Rectal smooth muscle tissue (tissue), 1 donor: ENCODE results near the gene AGO1.

ENCODE experiments used
- H3K27ac ChIP-seq: one replicate; pipeline ENCODE4 v1.7.0; 2013; ENCODE audit warnings: low read depth, low read length, inconsistent platforms
- H3K27me3 ChIP-seq: one replicate; pipeline ENCODE4 v1.7.0; 2013; ENCODE audit warnings: low read length; ENCODE audit not compliant: control insufficient read depth, insufficient read depth
- H3K36me3 ChIP-seq: one replicate; pipeline ENCODE4 v1.7.0; 2013; ENCODE audit warnings: low read length; ENCODE audit not compliant: control insufficient read depth, insufficient read depth
- H3K4me1 ChIP-seq: one replicate; pipeline ENCODE4 v1.7.0; 2013; ENCODE audit warnings: low read length; ENCODE audit not compliant: control insufficient read depth, insufficient read depth
- H3K4me3 ChIP-seq: one replicate; pipeline ENCODE4 v1.7.0; 2013; ENCODE audit warnings: low read length
- H3K9ac ChIP-seq: one replicate; pipeline ENCODE4 v1.7.0; 2013; ENCODE audit warnings: low read length

AGO1 gene

GRCh38 chr1:35894183-35894582 is 11.2 kb downstream of the AGO1 start:
- Histone ChIP-seq H3K36me3 (peaks cover 15% of the 10 kb centered on the region), H3K4me1 (no peaks in the 10 kb centered on the region), H3K27ac (no peak overlapping the region), H3K9ac (no peak overlapping the region), H3K4me3 (no peak overlapping the region), H3K27me3 (no peaks in the 10 kb centered on the region)

GRCh38 chr1:35894656-35895055 is 11.6 kb downstream of the AGO1 start:
- H3K4me1 ChIP-seq, result no peaks in the 10 kb centered on the region
- H3K36me3 ChIP-seq, result peaks cover 15% of the 10 kb centered on the region
- no peak overlapping the region for H3K4me3 ChIP-seq
- no peaks in the 10 kb centered on the region for H3K27me3 ChIP-seq
- H3K9ac ChIP-seq, result no peak overlapping the region
- H3K27ac ChIP-seq, result no peak overlapping the region

GRCh38 chr1:35899941-35900340 is 16.9 kb downstream of the AGO1 start:
- H3K27ac ChIP-seq, result no peak overlapping the region
- H3K36me3 ChIP-seq, result peaks cover 15% of the 10 kb centered on the region
- H3K4me3 ChIP-seq, result no peak overlapping the region
- no peaks in the 10 kb centered on the region for H3K4me1 ChIP-seq
- no peaks in the 10 kb centered on the region for H3K27me3 ChIP-seq
- no peak overlapping the region for H3K9ac ChIP-seq

GRCh38 chr1:35901235-35901634 is 18.2 kb downstream of the AGO1 start:
- no peaks in the 10 kb centered on the region for H3K27me3 ChIP-seq
- no peaks in the 10 kb centered on the region for H3K4me1 ChIP-seq
- H3K36me3 ChIP-seq, result peaks cover 12% of the 10 kb centered on the region
- H3K4me3 ChIP-seq, result no peak overlapping the region
- no peak overlapping the region for H3K9ac ChIP-seq
- no peak overlapping the region for H3K27ac ChIP-seq

GRCh38 chr1:35902671-35903070 is 19.7 kb downstream of the AGO1 start:
- Histone ChIP-seq H3K4me3 (no peak overlapping the region), H3K9ac (no peak overlapping the region), H3K4me1 (no peaks in the 10 kb centered on the region), H3K27ac (no peak overlapping the region), H3K27me3 (no peaks in the 10 kb centered on the region), H3K36me3 (peaks cover 20% of the 10 kb centered on the region)

- no peak overlapping the region for H3K27ac ChIP-seq
- H3K9ac ChIP-seq, result no peak overlapping the region
- no peak overlapping the region for H3K4me3 ChIP-seq
- no peaks in the 10 kb centered on the region for H3K27me3 ChIP-seq
- peaks cover 46% of the 10 kb centered on the region for H3K36me3 ChIP-seq
- H3K4me1 ChIP-seq, result no peaks in the 10 kb centered on the region
These were observed 31.7 kb downstream of the AGO1 start for GRCh38 chr1:35914717-35915116.

GRCh38 chr1:35915693-35916092 is 32.7 kb downstream of the AGO1 start:
- H3K9ac ChIP-seq, result no peak overlapping the region
- H3K4me1 ChIP-seq, result no peaks in the 10 kb centered on the region
- H3K27me3 ChIP-seq, result no peaks in the 10 kb centered on the region
- H3K27ac ChIP-seq, result no peak overlapping the region
- peaks cover 47% of the 10 kb centered on the region for H3K36me3 ChIP-seq
- H3K4me3 ChIP-seq, result no peak overlapping the region

- Histone ChIP-seq H3K4me3 (no peak overlapping the region), H3K36me3 (peaks cover 14% of the 10 kb centered on the region), H3K27ac (no peak overlapping the region), H3K27me3 (no peaks in the 10 kb centered on the region), H3K4me1 (no peaks in the 10 kb centered on the region), H3K9ac (no peak overlapping the region)
These were observed 40.8 kb downstream of the AGO1 start for GRCh38 chr1:35923791-35924221.

GRCh38 chr1:35924838-35925237 is 41.8 kb downstream of the AGO1 start:
- no peak overlapping the region for H3K4me3 ChIP-seq
- no peak overlapping the region for H3K9ac ChIP-seq
- no peak overlapping the region for H3K27ac ChIP-seq
- H3K36me3 ChIP-seq, result peaks cover 7% of the 10 kb centered on the region
- no peaks in the 10 kb centered on the region for H3K27me3 ChIP-seq
- no peaks in the 10 kb centered on the region for H3K4me1 ChIP-seq

- H3K27me3 ChIP-seq, result no peaks in the 10 kb centered on the region
- H3K4me3 ChIP-seq, result no peak overlapping the region
- H3K9ac ChIP-seq, result no peak overlapping the region
- peaks cover 5% of the 10 kb centered on the region for H3K36me3 ChIP-seq
- H3K4me1 ChIP-seq, result no peaks in the 10 kb centered on the region
- H3K27ac ChIP-seq, result no peak overlapping the region
These were observed 42.7 kb downstream of the AGO1 start for GRCh38 chr1:35925741-35926140.

- Histone ChIP-seq H3K36me3 (no peaks in the 10 kb centered on the region), H3K27ac (no peak overlapping the region), H3K4me1 (peaks cover 3% of the 10 kb centered on the region), H3K27me3 (no peaks in the 10 kb centered on the region), H3K9ac (no peak overlapping the region), H3K4me3 (no peak overlapping the region)
These were observed 44.5 kb downstream of the AGO1 start for GRCh38 chr1:35927472-35927871.

GRCh38 chr1:35929730-35930592 is 47.0 kb downstream of the AGO1 start:
- H3K9ac ChIP-seq, result peak overlapping the region; percentile 32
- no peaks in the 10 kb centered on the region for H3K36me3 ChIP-seq
- H3K27ac ChIP-seq, result peak overlapping the region; percentile 99
- H3K4me3 ChIP-seq, result peak overlapping the region; percentile 91
- H3K27me3 ChIP-seq, result no peaks in the 10 kb centered on the region
- peaks cover 3% of the 10 kb centered on the region for H3K4me1 ChIP-seq
